ENCODE data around the gene WNT9A. TPM values are rescaled to one million over a fixed set of nuclear protein-coding genes. Genes with fewer than 3 reads are reported as not detected.

The WNT9A gene
- total and polyA plus RNA-seq, 4 donors = 0.03 to 0.08 TPM; not detected in 2

DNA sequence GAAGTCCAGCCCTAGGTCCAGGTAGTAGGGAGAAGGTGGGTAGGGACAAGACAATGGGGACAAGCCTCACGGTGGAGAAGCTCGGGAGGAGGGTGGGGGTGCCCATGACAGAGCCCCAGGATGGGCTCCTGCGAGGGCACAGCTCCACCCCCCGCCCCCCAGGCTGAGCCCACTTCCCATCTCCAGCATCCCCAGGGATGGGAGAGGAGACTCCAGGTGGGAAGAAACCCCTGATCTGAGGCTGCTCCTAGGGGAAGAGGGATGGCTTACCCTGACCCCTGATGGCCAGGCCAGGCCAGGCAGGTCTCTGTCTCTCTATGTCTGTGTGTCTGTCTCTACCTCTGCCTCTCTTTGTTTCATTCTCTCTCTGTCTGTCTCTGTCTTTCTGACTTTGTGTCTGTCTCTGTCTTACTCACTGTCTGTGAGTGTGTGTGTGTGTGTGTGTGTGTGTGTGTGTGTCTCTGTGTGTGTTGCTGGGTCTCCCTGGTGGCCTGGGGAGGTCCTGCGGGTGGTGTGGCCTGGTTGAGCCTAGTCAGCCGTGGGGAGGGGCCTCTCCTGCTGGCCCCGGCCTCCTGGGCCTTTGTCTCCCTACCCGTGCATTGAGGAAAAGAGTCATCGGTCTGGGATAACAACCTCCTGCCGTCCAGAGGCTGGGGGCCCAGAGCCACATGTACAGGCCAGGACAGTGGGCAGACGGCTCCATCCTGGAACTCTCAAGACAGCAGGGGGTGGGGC is 45.7 kb downstream of the WNT9A start (continued):
- TF ChIP-seq REST (IDR thresholded peaks at IDR 0.05) (no peak), HNF4G (IDR thresholded peaks at IDR 0.05) (no peak), RXRA (IDR thresholded peaks at IDR 0.05) (no peak)

GRCh38 chr1:227901239-227901905 is 46.4 kb downstream of the WNT9A start:
- Histone ChIP-seq H3K9ac (ENCODE audit: low read depth in 1 of 2, low read length in 2 of 2) (no peak overlapping the region), H3K27me3 (ENCODE audit: control insufficient read depth in 4 of 4, insufficient read depth in 4 of 4, low read length in 3 of 4) (no peaks in the 10 kb centered on the region), H3K4me3 (ENCODE audit: low read depth in 1 of 3, low read length in 3 of 3) (no peak overlapping the region), H3K4me1 (ENCODE audit: control insufficient read depth in 4 of 4, insufficient read depth in 4 of 4, low read length in 3 of 4) (no peaks in the 10 kb centered on the region), H3K27ac (ENCODE audit: low read depth in 1 of 2, low read length in 2 of 2) (no peak overlapping the region), H3K9me3 (ENCODE audit: control insufficient read depth in 4 of 4, low read length in 3 of 4) (no peaks in the 10 kb centered on the region), H3K36me3 (ENCODE audit: control insufficient read depth in 4 of 4, insufficient read depth in 3 of 4, low read depth in 1 of 4, low read length in 3 of 4) (no peaks in the 10 kb centered on the region)
- TF ChIP-seq GABPA (IDR thresholded peaks at IDR 0.05 in 1 of 2, conservative IDR thresholded peaks at IDR 0.05 in 1 of 2) (no peak), ZBTB33 (IDR thresholded peaks at IDR 0.05) (no peak), RXRA (IDR thresholded peaks at IDR 0.05) (no peak), JUND (IDR thresholded peaks at IDR 0.05) (no peak), EGR1 (IDR thresholded peaks at IDR 0.05; ENCODE audit: low read depth in 2 of 2) (no peak), RAD21 (IDR thresholded peaks at IDR 0.05) (no peak), NR2F2 (IDR thresholded peaks at IDR 0.05) (no peak), FOXA2 (IDR thresholded peaks at IDR 0.05) (no peak), ATF3 (IDR thresholded peaks at IDR 0.05) (no peak), MAX (IDR thresholded peaks at IDR 0.05) (no peak), REST (IDR thresholded peaks at IDR 0.05) (no peak), HNF4G (IDR thresholded peaks at IDR 0.05) (no peak), HNF4A (conservative IDR thresholded peaks at IDR 0.05) (no peak), TAF1 (conservative IDR thresholded peaks at IDR 0.05) (no peak), FOXA1 (IDR thresholded peaks at IDR 0.05) (no peak)
- TF ChIP-seq, protein P1, sequence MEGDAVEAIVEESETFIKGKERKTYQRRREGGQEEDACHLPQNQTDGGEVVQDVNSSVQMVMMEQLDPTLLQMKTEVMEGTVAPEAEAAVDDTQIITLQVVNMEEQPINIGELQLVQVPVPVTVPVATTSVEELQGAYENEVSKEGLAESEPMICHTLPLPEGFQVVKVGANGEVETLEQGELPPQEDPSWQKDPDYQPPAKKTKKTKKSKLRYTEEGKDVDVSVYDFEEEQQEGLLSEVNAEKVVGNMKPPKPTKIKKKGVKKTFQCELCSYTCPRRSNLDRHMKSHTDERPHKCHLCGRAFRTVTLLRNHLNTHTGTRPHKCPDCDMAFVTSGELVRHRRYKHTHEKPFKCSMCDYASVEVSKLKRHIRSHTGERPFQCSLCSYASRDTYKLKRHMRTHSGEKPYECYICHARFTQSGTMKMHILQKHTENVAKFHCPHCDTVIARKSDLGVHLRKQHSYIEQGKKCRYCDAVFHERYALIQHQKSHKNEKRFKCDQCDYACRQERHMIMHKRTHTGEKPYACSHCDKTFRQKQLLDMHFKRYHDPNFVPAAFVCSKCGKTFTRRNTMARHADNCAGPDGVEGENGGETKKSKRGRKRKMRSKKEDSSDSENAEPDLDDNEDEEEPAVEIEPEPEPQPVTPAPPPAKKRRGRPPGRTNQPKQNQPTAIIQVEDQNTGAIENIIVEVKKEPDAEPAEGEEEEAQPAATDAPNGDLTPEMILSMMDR (IDR thresholded peaks at IDR 0.05; ENCODE audit: low read depth, low read length, missing input control) = no peak
- no peak for DNase-seq (ENCODE audit: low spot score)
- 92% methylated on average over 13 of the region's 13 CpGs for WGBS
